Measurements from ENCODE around the gene RGL4.
"Not testable (repeated sequence)": the region's sequence is repeated elsewhere in the genome, so short reads cannot be mapped to it uniquely, and the experiment has no call there.

Gene RGL4

DNA sequence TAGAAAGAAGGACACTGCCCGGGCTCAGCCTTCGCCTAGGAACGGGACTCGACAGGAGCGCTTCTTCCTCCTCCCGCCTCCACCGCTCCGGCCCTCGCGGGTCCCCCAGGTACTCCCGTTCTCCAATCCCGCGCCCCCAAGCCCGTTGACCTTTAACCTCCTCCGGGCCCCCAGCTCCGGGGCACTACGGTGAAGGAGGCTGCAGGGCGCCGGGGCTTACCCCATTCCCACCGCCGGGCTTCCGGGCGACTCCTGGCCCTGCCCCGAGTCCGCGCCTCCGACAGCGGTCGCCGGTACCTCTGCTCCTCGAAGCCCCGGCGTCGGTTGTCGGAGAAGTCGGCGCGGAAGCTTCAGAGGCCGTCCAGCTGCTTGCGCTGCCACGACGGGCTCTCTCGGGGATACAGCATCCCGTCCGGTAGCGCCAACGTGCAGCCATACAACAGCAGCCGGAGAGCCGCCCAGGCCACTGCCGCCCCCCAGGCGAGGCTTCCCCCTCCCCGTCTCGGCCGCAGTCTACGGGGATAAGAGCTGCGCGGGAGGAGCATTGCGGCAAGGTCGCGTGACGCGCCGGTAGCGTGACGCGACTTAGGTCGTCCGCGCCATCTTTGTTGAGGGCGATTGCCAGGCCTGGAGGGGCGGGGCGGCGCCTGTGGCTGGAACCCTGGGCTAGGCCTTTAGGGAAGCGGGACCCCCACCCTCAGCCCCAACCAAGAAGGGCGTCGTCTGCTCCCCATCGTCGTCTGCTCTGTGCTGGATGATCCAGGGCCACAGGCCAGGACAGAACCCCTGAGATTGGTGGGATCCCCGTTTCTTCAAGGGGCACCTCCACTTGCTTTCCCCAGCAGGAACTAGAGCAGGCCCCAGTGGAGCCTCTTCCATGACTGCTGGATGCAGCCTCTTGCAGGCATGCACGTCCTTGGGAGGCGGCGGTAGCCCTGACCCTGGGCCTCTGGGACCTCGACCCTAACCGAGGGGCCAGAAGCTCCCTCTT is 26.3 kb downstream of the RGL4 start:
- TF ChIP-seq, protein P1, sequence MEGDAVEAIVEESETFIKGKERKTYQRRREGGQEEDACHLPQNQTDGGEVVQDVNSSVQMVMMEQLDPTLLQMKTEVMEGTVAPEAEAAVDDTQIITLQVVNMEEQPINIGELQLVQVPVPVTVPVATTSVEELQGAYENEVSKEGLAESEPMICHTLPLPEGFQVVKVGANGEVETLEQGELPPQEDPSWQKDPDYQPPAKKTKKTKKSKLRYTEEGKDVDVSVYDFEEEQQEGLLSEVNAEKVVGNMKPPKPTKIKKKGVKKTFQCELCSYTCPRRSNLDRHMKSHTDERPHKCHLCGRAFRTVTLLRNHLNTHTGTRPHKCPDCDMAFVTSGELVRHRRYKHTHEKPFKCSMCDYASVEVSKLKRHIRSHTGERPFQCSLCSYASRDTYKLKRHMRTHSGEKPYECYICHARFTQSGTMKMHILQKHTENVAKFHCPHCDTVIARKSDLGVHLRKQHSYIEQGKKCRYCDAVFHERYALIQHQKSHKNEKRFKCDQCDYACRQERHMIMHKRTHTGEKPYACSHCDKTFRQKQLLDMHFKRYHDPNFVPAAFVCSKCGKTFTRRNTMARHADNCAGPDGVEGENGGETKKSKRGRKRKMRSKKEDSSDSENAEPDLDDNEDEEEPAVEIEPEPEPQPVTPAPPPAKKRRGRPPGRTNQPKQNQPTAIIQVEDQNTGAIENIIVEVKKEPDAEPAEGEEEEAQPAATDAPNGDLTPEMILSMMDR (IDR thresholded peaks at IDR 0.05; ENCODE audit: borderline replicate concordance, insufficient read depth, low read depth, low read length) = no peak
- peak overlapping the region; percentile 77 for H3K4me3 ChIP-seq (ENCODE audit: low read depth, low read length)

GRCh38 chr22:23718371-23719165 is 27.8 kb downstream of the RGL4 start:
- H3K4me3 ChIP-seq (ENCODE audit: low read depth, low read length) = no peak overlapping the region
- TF ChIP-seq, protein P1 (IDR thresholded peaks at IDR 0.05; ENCODE audit: borderline replicate concordance, insufficient read depth, low read depth, low read length) = no peak

DNA sequence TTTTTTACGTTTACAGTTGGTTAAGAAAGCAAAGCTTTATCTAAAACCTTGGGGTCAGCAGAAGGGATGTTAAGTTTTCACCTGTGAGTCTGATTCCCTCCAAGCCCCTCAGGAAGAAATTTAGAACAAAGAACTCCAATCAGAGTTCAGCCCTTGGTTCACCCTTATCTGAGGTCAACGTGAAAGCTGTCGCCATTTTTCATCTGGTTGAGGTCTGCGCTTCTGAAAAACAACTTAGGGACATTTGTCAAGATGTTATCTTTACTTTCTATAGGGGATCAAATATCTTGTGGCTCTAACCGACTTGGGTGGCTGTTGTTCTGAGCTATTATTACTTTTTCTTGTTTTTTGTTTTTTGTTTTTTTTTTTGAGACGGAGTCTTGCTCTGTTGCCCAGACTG is 30.0 kb downstream of the RGL4 start:
- TF ChIP-seq, protein P1 (IDR thresholded peaks at IDR 0.05; ENCODE audit: borderline replicate concordance, insufficient read depth, low read depth, low read length) = no peak
- no peak overlapping the region for H3K4me3 ChIP-seq (ENCODE audit: low read depth, low read length)

- TF ChIP-seq, protein P1 (IDR thresholded peaks at IDR 0.05; ENCODE audit: borderline replicate concordance, insufficient read depth, low read depth, low read length) = no peak
- no peak overlapping the region for H3K4me3 ChIP-seq (ENCODE audit: low read depth, low read length)
Measured at GRCh38 chr22:23722160-23722559, 31.3 kb downstream of the RGL4 start.

- no peak overlapping the region for H3K4me3 ChIP-seq (ENCODE audit: low read depth, low read length)
- TF ChIP-seq, protein P1 (IDR thresholded peaks at IDR 0.05; ENCODE audit: borderline replicate concordance, insufficient read depth, low read depth, low read length) = no peak
Measured at GRCh38 chr22:23722724-23723123, 31.9 kb downstream of the RGL4 start.

- not testable (repeated sequence) for H3K4me3 ChIP-seq (ENCODE audit: low read depth, low read length)
Measured at GRCh38 chr22:23728108-23728507, 37.3 kb downstream of the RGL4 start.

GRCh38 chr22:23737696-23738095 is 46.9 kb downstream of the RGL4 start:
- TF ChIP-seq, protein P1 (IDR thresholded peaks at IDR 0.05; ENCODE audit: borderline replicate concordance, insufficient read depth, low read depth, low read length) = no peak
- no peak overlapping the region for H3K4me3 ChIP-seq (ENCODE audit: low read depth, low read length)
